LHCN-M2 (cell line): ENCODE data around the gene MAPK14. TPM values are rescaled to one million over a fixed set of nuclear protein-coding genes. Genes with fewer than 3 reads are reported as not detected.
A peak's percentile ranks its signal among the peaks of the same experiment; 100 is the strongest.

Experiments
- DNase-seq: peaks from one replicate; pipeline ENCODE4 v3.0.0-alpha.2; 2012; ENCODE audit warnings: low read depth
- total RNA-seq: library from RNA; depleted of rRNA; stranded (reverse); fragments of >200 nt; gene quantifications from 2 replicates; pipeline ENCODE4 v1.2.3, GENCODE V29; 2014; rRNA removed

MAPK14 gene
- total RNA-seq, 1 experiment from 2014 or later: 46.9 TPM

- DNase-seq: no peak
Observed at GRCh38 chr6:36135053-36135731, 107.6 kb downstream of the MAPK14 start.

- DNase-seq: no peak
Observed at GRCh38 chr6:36136034-36136433, 108.4 kb downstream of the MAPK14 start.

DNA sequence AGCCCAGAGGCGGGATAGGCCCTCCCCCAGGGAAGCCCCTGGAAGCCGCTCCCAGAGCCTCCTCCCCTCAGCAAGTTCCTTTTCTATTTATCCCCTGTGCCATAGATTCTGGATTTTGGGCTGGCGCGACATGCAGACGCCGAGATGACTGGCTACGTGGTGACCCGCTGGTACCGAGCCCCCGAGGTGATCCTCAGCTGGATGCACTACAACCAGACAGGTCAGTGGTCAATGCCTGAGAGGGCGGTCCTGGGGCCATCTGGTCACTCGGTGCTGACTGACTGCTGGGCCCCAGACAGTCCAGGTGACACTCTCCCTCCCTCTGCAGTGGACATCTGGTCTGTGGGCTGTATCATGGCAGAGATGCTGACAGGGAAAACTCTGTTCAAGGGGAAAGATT lies 108.9 kb downstream of the MAPK14 start:
- no peak for DNase-seq

- no peak for DNase-seq
Observed at GRCh38 chr6:36138667-36139066, 111.1 kb downstream of the MAPK14 start.

DNA sequence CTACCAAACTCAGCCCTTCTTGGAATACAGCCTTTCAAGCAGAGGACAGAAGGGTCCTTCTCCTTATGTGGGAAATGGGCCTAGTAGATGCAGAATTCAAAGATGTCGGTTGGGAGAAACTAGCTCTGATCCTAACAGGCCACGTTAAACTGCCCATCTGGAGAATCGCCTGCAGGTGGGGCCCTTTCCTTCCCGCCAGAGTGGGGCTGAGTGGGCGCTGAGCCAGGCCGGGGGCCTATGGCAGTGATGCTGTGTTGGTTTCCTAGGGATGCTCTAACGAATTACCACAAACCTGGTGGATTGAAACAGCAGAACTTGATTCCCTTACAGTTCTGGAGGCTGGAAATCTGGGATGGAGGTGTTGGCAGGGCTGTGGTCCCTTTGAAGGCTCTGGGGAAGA lies 111.8 kb downstream of the MAPK14 start:
- DNase-seq: no peak

DNA sequence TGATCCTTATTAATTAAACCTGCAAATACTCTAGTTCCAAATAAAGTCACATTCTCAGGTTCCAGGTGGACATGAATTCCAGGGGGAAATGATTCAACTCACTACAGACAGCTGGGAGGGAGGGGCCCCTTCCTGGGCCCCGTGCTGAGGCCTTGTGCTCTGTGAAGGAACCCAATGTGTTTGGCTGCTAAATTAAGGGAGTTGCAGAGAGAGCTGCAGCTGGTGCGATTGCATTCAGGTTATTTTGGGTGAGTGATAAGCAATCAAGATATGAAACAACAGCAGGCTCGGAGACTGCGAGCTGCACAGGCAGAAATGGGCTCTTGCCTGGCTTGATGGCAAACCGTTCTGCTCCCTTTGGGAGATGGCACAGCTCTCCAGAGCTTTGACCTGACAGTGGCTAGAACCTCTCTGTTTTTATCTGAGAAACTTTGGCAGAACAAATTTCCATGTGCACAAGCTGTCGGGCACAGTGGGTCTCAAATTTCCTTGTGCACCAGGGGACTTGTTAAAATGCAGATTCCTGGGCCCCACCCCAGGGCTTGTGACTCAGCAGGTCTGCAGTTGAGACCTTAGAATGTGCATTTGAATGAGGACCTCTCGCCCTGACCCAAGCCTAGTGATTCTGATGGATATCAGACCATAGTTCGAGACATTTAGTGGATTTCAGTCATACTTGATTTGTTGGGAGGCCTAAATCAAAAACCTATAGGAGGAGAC lies 112.5 kb downstream of the MAPK14 start:
- no peak for DNase-seq

DNA sequence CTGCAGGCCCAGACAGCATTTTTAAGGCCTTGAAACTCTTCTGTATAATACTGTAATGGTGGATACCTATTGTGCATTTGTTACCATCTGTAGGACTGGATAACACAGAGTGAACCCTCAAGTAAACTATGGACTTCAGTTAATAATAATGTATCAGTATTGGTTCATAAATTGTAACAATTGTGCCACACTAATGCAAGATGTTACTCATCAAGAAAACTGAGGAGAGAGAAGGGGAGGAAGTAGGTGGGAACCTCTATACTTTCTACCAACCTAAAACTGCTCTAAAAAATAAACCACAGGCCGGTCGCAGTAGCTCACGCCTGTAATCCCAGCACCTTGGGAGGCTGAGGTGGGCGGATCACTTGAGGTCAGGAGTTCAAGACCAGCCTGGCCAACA lies 113.5 kb downstream of the MAPK14 start:
- DNase-seq: no peak

DNA sequence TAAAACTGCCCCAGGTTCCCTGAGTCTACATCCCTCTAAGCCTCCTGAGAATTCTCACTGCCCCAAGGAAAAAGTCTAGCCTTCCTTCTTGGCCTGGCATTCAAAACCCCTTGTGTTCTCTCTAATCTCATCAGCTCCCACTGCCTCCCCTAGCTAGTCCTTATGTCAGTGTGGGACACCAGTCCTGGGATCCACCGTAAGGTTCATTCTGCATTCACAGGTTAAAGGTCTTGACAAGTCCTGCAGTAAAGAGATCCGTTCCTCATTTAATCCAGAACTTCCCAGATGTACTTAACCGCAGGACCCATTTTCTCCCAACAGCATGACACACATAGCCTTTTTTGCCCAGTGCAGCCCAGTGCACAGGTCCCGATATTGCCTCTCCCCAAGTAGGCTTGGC lies 114.4 kb downstream of the MAPK14 start:
- no peak for DNase-seq

GRCh38 chr6:36142971-36143838 lies 115.6 kb downstream of the MAPK14 start:
- DNase-seq: no peak

DNA sequence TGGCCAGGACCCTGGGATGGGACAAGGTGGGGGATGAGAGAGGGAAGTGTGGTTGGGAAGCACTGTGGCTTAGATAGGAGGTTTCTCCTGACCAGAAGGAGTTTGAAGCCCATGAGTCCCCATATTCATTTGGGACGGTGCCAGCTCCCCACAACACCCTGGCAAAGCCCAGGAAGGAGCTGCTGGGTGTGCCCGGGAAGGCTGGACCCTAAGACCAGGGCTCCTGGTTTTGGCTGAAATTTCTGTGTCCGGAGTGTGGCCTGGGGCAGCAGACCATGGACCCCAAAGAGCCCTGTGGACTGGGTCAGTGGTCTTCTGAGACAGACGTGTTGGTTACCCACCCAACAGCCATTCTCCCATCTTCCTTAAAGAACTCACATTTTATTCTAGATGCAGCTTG lies 117.9 kb downstream of the MAPK14 start:
- DNase-seq: no peak

GRCh38 chr6:36147294-36147693 lies 119.7 kb downstream of the MAPK14 start:
- no peak for DNase-seq

GRCh38 chr6:36149476-36149875 lies 121.9 kb downstream of the MAPK14 start:
- no peak for DNase-seq

DNA sequence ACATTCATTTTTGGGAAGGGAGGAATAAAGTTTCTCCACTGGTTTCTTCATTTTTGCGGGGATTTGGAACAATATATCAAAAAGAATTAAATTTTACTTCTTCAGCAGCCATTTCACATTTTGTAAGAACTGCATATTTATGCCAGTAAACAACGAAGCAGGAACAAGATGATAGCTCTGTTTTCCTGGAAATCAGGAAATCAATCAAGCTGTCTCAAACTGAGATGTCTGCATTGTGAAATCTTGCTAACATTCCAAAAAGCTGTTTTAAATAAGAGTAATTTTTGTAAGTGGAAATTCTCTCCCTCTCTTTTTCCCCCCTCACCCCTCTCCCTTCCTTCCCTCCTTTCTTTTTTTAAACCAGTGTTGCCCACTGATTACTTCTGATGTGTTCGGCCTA lies 122.7 kb downstream of the MAPK14 start:
- no peak for DNase-seq

DNA sequence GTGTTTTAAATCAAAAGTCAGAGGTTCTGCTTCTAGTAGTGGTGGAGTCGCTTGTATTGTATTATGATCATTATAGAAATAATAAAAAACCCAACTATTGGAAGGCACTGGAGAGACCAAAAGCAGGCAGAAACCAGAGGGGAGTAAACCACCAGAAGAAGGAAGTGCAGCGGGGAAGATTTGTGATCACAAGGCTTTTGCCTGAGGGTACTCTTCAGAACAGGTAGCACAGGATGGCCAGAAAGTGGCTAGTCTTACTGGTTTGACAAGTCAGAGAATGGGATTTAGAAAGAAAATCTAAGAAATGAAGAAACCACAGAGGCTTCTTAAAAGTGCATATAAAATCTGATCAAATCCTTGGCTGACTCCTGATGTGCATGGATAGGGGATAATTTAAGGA lies 126.7 kb downstream of the MAPK14 start:
- DNase-seq: no peak

DNA sequence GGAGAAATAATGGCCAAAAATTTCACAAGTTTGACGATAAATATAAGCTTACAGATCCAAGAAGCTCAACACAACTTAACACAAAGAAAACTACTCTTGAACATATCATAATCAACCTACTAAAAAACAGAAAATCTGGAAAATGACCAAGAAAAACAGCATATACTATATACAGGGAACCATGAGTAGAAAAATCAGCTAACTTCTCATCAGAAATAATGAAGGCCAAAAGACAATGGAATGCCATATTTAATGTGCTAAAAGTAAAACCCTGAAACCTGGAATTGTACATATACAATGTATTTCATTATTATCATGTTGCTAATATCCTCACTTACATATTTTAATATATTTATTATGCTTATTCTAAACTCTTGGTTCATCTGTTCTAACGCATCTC lies 128.1 kb downstream of the MAPK14 start:
- no peak for DNase-seq

- DNase-seq: peak; percentile 33
Observed at GRCh38 chr6:36160147-36160760, 132.6 kb downstream of the MAPK14 start.

Other genes with a start within 250 kb of the MAPK14 start
- not detected in 2 replicates for gene CLPSL1, start 246.8 kb upstream of the MAPK14 start, total RNA-seq
- not detected in 2 replicates for gene CLPS, start 230.5 kb upstream of the MAPK14 start, total RNA-seq
- gene LHFPL5, start 222.5 kb upstream of the MAPK14 start, total RNA-seq: 0.17 TPM in 1 of 2 replicates, not detected in the other
- 54.0 and 55.9 TPM in 2 replicates for gene SRPK1, start 106.7 kb upstream of the MAPK14 start, total RNA-seq
- gene SLC26A8, start 3.2 kb upstream of the MAPK14 start, total RNA-seq: not detected in 2 replicates
- gene MAPK13, start 102.7 kb downstream of the MAPK14 start, total RNA-seq: 0.63 and 1.0 TPM in 2 replicates
- 8.2 and 12.7 TPM in 2 replicates for gene BRPF3, start 168.9 kb downstream of the MAPK14 start, total RNA-seq
- not detected in 2 replicates for gene PNPLA1, start 242.3 kb downstream of the MAPK14 start, total RNA-seq